A673 (cell line): Measurements from ENCODE around the gene TRAPPC10. TPM values are rescaled to one million over a fixed set of nuclear protein-coding genes. Genes with fewer than 3 reads are reported as not detected.

ENCODE experiments used
- BruUV-seq: library from RNA; stranded (reverse); fragments of 400-500 nt; replicated peaks from 2 replicates; lab custom pipeline; 2021; lab: Mats Ljungman, UMichigan
- CTCF ChIA-PET: fragments of 300-600 bp; sonication (Branson Sonifier 250); formaldehyde crosslinking; loops from one replicate; lab custom pipeline; 2022; ENCODE audit warnings: antibody characterized with exemption; lab: Charles Lee
- POLR2A ChIA-PET: fragments of 300-600 bp; sonication (Branson Sonifier 250); formaldehyde crosslinking; loops from one replicate; lab custom pipeline; 2022; ENCODE audit warnings: antibody characterized with exemption; ENCODE audit not compliant: low non-redundant PET; lab: Charles Lee
- DNase-seq: peaks from one replicate; pipeline ENCODE4 v3.0.0-alpha.2; 2015; ENCODE audit warnings: low spot score
- H3K27ac ChIP-seq: fragments of 200-600 bp; sonication (generic); 2 replicates; pipeline ENCODE4 v1.5.1; 2016; ENCODE audit warnings: mixed run types, low read depth, mild to moderate bottlenecking, mixed read lengths, antibody characterized with exemption, low read length; ENCODE audit not compliant: poor library complexity, severe bottlenecking
- H3K27me3 ChIP-seq: fragments of 200-600 bp; sonication (generic); replicated peaks from 2 replicates; pipeline ENCODE4 v1.6.1; 2017; ENCODE audit warnings: mixed run types, low read depth, mild to moderate bottlenecking, mixed read lengths, antibody characterized with exemption, low read length; ENCODE audit not compliant: insufficient read depth, poor library complexity
- H3K36me3 ChIP-seq: fragments of 200-600 bp; sonication (generic); 2 replicates; pipeline ENCODE4 v1.6.1; 2016; ENCODE audit warnings: mixed run types, mild to moderate bottlenecking, mixed read lengths, antibody characterized with exemption, low read length; ENCODE audit not compliant: insufficient read depth, poor library complexity, severe bottlenecking
- H3K4me1 ChIP-seq: fragments of 200-600 bp; sonication (generic); 2 replicates; pipeline ENCODE4 v1.6.1; 2017; ENCODE audit warnings: mixed run types, mild to moderate bottlenecking, mixed read lengths, antibody characterized with exemption, low read length; ENCODE audit not compliant: insufficient read depth, poor library complexity, severe bottlenecking
- H3K4me3 ChIP-seq: fragments of 200-600 bp; sonication (generic); 2 replicates; pipeline ENCODE4 v1.5.1; 2016; ENCODE audit warnings: low read depth, mixed run types, mild to moderate bottlenecking, mixed read lengths, low read length; ENCODE audit not compliant: poor library complexity, severe bottlenecking
- H3K9me3 ChIP-seq: fragments of 200-600 bp; sonication (generic); 2 replicates; pipeline ENCODE4 v1.6.1; 2016; ENCODE audit warnings: mixed run types, low read depth, mild to moderate bottlenecking, mixed read lengths, antibody characterized with exemption, low read length; ENCODE audit not compliant: poor library complexity, severe bottlenecking
- CTCF ChIP-seq: fragments of 300-800, 200-600 bp; sonication (generic); conservative IDR thresholded peaks from 2 replicates; pipeline ENCODE4 v1.5.1; 2017; ENCODE audit warnings: low read depth, mild to moderate bottlenecking, antibody characterized with exemption, low read length, moderate library complexity, mixed read lengths
- EZH2 ChIP-seq: fragments of 200-600 bp; sonication (generic); IDR thresholded peaks from 2 replicates; pipeline ENCODE4 v1.6.1; 2017; ENCODE audit warnings: borderline replicate concordance, low read depth, mild to moderate bottlenecking, mixed read lengths, antibody characterized with exemption, low read length; ENCODE audit not compliant: poor library complexity, severe bottlenecking
- intact Hi-C: fragments of 100-400 bp; cut with micrococcal nuclease; formaldehyde crosslinking; loops from one replicate; pipeline ENCODE4 v1.10.0; 2022; ENCODE audit not compliant: unreplicated experiment
- total RNA-seq: library from RNA; stranded (reverse); gene quantifications from 2 replicates; pipeline ENCODE4 v1.2.3, GENCODE V29; 2021

The TRAPPC10 gene
- total RNA-seq, 1 experiment from 2014 or later: 51.4 TPM

- no peaks in the 10 kb centered on the region for H3K27me3 ChIP-seq
- H3K27ac ChIP-seq: no peak overlapping the region
- no TSS peak for BruUV-seq
- H3K9me3 ChIP-seq: no peaks in the 10 kb centered on the region
- no peak for TF ChIP-seq CTCF
- TF ChIP-seq EZH2: no peak
- no peaks in the 10 kb centered on the region for H3K36me3 ChIP-seq
- no peak overlapping the region for H3K4me3 ChIP-seq
- H3K4me1 ChIP-seq: no peaks in the 10 kb centered on the region
- DNase-seq: no peak
- POLR2A ChIA-PET: no interaction called here
- intact Hi-C loops: no loop called here
- CTCF ChIA-PET: interaction anchor here (0.6 to 0.7 kb wide), 3 partner anchors 20 to 453 kb away, joined by 3 to 4 read pairs (median 3); no protein-coding TSS in a partner anchor
Observed at GRCh38 chr21:43993420-43993934, 18.6 kb upstream of the TRAPPC10 start.

DNA sequence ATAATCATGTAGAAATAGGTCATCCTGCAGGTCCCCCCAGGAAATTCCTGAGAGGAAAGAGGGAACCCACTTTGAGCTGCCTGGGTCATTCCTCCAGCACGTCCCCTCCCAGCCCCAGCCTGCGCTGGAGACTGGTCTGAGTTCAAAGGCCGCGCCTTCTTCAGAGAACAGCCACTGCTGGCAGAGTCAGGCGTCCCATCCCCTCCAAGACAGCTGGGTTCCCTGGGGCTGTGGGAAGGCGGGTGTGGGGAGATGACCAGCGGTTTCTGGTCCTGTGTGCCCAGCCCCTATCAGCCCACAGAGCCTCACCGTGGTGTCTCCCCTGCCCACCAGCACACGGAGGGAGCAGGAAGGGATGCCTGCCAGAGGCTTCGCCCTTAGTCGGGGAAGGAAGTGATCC lies 18.0 kb upstream of the TRAPPC10 start:
- Histone ChIP-seq H3K4me1 (no peaks in the 10 kb centered on the region), H3K36me3 (no peaks in the 10 kb centered on the region), H3K27me3 (no peaks in the 10 kb centered on the region), H3K9me3 (no peaks in the 10 kb centered on the region), H3K4me3 (no peak overlapping the region), H3K27ac (no peak overlapping the region)
- BruUV-seq: no TSS peak
- TF ChIP-seq CTCF (no peak), EZH2 (no peak)
- ChIA-PET CTCF (interaction anchor here (0.6 kb wide), 2 partner anchors 20 to 453 kb away, joined by 3 to 4 read pairs; no protein-coding TSS in a partner anchor), POLR2A (no interaction called here)
- no peak for DNase-seq
- intact Hi-C loops: no loop called here

DNA sequence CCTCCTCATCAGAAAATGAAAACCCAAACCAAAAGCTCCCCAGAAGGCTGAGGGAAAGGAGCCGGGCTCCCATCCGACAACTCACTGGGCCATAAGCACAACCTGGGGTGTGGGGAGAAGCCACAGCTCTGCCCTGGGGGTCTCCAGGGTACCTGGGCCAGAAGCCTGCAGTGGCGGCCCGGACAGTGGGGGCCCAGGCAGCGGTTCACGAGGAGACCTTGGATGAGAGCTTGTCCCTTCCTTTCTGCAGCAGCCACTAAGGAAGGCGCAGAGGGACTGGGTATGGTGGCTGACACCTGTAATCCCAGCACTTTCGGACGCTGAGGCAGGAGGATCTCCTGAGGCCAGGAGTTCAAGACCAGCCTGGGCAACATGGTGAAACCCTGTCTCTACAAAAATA lies 17.5 kb upstream of the TRAPPC10 start:
- ChIA-PET CTCF (no interaction called here), POLR2A (no interaction called here)
- intact Hi-C loops: no loop called here
- no peaks in the 10 kb centered on the region for H3K4me1 ChIP-seq
- no peaks in the 10 kb centered on the region for H3K9me3 ChIP-seq
- no peaks in the 10 kb centered on the region for H3K27me3 ChIP-seq
- TF ChIP-seq EZH2: no peak
- no peak for TF ChIP-seq CTCF
- BruUV-seq: no TSS peak
- no peaks in the 10 kb centered on the region for H3K36me3 ChIP-seq
- no peak overlapping the region for H3K27ac ChIP-seq
- no peak for DNase-seq
- no peak overlapping the region for H3K4me3 ChIP-seq
